GM12873 (cell line): ENCODE results near the gene IQCM.

Experiments
- TF ChIP-seq, protein P1 (sequence below): IDR thresholded peaks from 2 replicates; pipeline ENCODE4 v1.5.1; 2012; ENCODE audit warnings: low read depth, mild to moderate bottlenecking, moderate library complexity, low read length, control low read depth; ENCODE audit not compliant: insufficient read depth; ENCODE audit errors: missing control alignments

The IQCM gene

DNA sequence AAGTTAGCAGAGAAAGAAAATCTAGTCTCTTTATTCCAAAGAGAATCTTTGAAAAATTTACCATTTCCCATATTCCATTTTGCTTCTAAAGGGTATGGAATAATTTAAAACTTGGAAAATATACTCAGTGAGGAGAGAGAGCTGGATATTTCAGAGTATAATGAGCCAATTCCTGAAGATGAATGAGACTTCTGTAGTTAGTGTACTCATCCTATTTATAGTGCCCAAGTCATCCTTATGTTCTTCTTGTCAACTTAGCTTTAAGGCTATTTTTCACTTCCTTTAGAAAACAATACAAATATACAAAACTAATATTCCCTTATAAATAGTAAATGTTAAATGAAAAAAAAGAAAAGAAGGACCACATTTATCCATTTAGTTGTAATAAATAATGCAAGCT lies 302.6 kb downstream of the IQCM start:
- TF ChIP-seq, protein P1, sequence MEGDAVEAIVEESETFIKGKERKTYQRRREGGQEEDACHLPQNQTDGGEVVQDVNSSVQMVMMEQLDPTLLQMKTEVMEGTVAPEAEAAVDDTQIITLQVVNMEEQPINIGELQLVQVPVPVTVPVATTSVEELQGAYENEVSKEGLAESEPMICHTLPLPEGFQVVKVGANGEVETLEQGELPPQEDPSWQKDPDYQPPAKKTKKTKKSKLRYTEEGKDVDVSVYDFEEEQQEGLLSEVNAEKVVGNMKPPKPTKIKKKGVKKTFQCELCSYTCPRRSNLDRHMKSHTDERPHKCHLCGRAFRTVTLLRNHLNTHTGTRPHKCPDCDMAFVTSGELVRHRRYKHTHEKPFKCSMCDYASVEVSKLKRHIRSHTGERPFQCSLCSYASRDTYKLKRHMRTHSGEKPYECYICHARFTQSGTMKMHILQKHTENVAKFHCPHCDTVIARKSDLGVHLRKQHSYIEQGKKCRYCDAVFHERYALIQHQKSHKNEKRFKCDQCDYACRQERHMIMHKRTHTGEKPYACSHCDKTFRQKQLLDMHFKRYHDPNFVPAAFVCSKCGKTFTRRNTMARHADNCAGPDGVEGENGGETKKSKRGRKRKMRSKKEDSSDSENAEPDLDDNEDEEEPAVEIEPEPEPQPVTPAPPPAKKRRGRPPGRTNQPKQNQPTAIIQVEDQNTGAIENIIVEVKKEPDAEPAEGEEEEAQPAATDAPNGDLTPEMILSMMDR, result no peak

DNA sequence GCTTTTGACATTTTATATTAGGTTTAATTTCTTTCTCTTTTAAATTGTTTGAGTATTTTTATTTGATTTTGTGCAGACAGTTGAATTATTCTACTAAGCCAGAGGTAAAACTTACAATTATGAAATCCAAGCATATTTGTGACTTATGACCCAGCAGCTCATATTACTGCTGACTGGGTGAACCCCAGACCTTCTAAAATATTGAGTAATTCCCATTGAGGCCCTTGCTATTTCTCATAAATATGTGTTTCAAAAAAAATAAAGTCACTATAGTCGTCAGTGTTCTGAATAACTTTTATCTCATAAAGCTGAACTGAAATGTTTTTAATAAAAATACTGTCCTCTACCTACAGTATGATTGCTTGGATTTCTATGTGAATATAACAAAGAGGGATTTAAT lies 303.1 kb downstream of the IQCM start:
- TF ChIP-seq, protein P1, result no peak

DNA sequence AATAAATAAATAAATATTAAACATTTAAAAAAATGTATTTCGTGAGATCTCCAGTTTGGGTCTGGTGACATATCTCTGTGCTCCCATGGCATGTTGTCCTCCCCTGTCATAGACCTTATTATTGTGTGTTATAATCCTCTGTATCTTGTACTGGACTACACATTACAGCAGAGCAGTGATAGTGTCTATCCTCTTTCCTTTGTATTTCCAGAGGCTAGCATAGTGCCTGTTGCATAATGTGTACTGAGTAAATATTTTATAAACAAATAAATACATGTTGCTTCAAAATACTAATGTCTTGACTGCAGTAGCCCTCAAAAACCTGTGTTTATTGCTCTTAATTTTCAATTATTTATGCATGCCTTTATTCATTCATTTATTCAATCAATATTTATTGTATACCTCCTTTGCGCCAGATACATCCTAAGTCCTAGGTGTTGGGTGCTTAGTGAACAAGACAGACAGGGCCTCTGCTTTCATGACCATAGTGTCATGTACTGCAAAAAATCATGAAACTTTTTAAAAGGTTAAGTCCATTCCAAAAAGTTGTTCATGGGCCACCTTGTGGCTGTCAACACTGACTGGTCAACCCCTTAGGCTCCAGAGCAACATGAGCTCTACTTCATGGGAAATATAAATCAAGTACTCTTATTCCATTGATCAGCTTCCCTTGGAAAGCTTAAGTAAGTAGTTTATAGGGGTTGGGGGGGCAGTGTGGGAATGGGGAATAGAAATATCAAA lies 303.9 kb downstream of the IQCM start:
- TF ChIP-seq, protein P1, result no peak

DNA sequence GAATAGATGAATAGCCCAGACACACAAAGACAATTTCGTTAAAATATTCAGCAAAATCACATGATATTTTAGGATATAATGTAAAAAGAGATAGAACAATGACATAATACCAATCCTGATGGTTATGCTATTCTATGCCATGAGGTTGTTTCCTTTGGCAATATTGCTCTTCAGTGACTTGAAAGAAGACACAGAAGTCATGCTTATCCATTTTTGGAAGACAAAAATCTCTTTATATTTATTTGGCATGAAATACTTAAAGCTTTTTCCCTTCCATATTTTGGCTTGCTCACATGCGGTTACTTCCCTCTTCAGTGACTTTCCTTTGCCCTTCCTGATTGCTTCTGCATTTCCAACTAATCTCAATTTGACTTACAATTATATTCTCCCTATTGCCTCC lies 314.8 kb downstream of the IQCM start:
- TF ChIP-seq, protein P1, result no peak

DNA sequence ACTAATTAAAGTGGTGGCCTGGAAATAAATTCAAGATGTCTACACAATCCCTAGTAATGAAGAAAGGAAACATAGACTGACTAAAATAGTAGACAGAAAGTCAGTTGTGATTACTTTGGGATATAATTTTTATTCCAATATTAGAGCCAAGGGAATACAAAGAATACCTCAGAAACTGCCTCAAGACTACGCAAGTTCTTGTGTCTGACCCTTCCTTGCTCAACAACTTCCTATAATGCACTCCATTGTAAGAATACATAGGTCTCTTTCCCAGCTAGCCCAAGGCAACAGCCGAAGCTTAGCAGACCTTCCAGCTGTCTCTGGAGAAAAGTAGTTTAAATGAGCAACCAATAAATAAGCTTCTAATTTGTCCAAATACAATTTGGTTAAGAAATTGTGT lies 315.9 kb downstream of the IQCM start:
- TF ChIP-seq, protein P1, result no peak

DNA sequence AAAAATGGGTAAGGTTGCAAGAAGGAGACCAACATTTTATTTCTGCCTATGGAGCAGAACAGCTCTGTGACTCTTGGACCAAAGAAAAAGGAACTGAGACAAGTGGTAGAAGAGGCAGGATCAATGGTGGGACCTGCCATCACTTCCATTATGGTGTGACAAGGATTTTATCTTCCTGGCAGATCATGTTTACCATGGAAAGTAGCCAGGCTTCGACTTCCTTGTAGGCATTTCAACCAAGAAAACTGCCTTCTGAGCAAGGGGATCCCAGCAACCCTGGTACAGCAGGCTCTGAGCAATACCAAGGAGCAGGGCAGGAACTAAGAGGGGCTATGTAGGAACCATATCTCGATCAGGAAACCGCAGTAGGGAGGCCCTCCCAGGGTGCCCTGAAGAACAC lies 317.4 kb downstream of the IQCM start:
- TF ChIP-seq, protein P1, result no peak

DNA sequence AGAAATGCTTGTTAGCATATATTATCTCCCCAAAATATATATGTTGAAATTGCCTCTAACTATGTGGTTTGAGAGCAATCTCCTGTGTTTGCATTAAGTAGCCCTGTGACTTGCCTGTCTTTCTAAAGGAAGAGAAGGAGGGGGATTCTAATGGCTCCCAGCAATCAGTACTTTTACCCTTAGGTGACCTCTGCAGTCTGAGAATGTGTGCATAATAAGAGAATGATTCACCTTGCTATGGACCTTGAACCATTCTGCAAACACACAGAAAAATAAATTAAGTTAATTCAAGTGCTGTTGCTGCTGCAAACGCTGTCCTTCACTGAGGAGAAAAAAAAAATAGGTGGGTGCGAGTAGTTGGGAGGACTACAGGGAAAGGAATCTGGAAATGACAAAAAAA lies 322.2 kb downstream of the IQCM start:
- TF ChIP-seq, protein P1, result no peak

DNA sequence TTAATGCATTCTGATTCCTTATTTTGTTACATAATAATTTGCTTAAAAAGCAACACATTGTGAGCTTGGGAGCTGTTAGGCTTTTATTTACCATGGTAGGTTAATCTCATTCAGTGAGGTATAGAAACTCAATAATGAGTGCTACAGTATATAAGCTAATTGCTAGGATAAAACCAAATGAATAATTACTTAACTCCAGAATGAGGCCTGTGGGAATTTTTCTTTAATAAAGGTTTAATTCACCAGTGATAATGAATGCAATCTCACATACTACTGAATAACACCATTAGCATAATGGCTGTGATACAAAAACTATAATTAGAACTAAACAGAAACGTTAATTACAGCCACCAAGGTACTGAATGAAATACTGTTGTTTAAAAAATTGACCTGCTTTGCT lies 326.3 kb downstream of the IQCM start:
- TF ChIP-seq, protein P1, result no peak
